GM18868 (cell line): ENCODE measurements around the gene SDK2.

Experiments used
- ATAC-seq: cut with Tn5 transposase; IDR thresholded peaks from one replicate; pipeline ENCODE4 v1.9.1; 2021; ENCODE audit warnings: mild to moderate bottlenecking, moderate library complexity; ENCODE audit not compliant: unreplicated experiment

Gene SDK2

DNA sequence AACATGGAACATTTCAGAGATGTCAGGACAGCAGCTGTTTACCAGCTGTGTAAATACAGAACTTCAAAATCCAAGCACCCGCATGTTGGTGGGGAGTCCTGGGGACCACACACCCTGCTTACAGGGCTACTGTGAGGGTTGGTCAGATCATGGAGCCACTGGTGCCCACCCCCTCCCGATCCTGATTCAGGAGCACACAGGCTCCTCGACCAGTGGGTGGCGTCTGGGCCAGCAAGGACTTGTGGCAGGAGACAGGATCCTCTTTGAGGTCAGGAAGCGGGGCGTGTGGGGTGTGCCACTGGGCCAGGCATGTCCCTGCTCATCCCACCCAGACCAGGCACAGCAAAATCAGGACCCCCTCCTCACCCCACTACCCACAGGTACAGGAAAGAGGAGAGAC, 83.6 kb downstream of the SDK2 start:
- no peak for ATAC-seq

- no peak for ATAC-seq
These were observed 84.7 kb downstream of the SDK2 start for GRCh38 chr17:73559532-73559931.

DNA sequence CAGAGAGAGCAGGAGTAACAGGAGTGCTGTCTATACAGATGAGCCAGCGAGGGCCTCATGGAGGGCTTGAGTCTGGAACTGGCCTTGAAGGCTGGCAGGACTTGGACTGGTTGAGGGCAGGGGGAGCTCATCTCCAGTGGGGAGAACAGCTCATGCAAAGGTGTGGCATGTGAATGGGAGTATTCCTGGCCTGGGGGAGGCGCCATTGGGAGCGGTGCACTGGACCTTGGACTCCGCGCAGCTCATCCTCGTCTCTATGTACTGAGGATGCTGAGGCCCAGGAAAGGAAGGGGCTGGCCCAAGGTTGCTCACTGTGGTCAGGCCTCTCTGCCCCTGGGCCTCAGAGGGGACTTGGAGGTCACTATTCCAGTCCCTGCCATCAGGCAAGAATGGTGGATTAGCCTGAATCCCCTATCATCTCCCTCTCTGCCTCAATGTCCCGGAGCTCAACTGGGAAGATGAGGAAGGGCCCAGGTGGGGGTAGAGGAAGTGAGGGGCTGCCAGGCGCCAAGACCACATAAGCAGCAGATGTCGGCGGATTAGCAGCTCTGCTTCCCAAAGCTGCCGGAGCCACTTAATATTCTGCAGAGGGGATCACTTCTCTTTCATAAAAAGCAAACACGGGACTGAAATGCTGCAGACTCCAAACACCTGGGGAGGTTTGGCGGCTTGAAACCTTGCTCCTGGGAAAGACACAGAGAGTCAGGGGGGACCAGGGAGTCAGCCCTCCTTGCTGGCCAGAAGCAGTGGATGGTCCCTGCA, 88.9 kb downstream of the SDK2 start:
- ATAC-seq = no peak

GRCh38 chr17:73554498-73554897, 89.7 kb downstream of the SDK2 start:
- ATAC-seq = no peak

DNA sequence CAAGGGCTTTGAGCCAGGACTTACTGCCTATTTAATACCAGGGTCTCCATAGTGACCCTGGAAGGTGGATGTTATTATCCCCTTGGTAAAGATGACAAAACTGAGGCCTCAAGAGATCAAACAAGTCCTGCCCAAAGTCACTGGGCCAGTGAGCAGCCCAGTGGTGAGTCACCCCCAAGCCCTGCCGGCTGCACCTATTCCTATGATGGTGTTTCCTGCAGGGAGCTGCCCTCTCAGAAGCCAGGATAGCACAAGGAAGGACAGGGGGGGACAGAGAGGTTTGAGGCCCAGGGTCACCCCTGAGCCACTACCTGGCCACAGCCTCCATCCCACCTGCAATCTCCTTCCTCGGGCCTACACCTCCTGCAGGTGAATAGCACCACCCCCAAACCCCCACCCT, 90.9 kb downstream of the SDK2 start:
- ATAC-seq = no peak

- no peak for ATAC-seq
These were observed 91.8 kb downstream of the SDK2 start for GRCh38 chr17:73552300-73553048.

DNA sequence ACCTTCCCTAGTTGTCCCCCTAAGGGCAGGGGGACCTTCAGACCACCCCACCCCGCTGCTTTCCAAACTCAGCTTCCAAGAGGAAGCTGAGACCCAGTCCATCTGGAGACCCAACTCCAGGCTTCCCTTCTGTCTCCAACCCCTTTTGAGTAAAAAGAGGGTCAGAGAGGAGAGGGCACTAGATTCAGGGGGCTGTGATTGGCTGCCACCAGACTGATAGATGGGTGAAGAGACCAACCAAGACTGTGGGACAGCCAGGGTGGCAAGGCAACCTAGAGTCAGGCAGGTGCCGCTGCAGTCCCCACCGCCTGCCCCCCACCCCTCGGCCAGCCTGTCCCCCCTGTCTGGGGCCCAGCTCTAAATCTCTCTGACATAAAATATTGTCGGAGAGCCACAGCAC, 92.5 kb downstream of the SDK2 start:
- ATAC-seq = no peak

DNA sequence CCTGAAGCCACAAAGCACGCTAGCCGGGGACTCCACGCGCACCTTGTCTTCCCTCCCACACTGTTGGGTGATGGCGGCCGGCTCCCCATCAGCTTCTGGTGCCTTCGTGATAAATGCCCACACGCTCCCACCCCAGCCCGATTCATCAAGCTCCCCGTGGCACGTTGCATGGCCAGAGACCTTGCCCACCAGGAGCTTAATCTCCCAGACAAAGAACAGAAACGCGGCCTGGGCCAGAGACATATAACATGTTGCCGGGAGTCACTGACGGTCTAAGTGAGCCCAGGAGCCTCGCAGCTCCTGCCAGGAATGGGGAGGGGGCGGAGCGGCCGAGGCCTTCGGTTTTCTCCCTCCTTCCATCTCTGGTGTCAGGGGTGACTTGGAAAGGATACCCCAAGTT, 93.1 kb downstream of the SDK2 start:
- no peak for ATAC-seq

- ATAC-seq = no peak
These were observed 93.7 kb downstream of the SDK2 start for GRCh38 chr17:73550556-73550955.

DNA sequence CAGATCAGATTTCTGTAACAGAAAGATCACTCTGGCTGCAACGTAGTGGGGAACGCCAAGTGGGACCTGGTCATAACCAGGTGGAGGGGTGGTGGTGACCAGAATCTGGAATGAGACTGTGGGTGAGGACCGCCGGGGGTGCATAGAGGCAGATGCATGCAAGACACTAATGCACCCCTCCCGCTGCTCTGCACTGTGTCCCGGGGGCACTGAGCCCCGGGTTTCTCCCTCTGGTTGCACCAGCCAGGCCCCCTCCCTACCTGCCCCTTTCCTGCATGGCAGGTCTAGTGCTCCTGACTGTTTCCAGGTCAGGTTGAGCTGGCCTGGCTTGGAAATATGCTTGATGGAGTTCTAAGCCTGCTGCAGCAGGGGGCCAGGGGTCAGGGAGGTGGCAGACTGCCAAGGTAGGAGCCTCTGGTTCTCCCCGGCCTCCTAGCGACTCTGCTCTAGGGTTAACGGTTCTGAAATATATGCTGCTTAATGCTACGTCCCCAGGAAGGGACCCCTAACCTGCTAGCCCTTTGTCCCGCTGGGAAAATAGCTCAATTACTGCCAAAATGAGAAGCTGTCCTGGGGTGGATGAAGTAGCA, 94.3 kb downstream of the SDK2 start:
- no peak for ATAC-seq

DNA sequence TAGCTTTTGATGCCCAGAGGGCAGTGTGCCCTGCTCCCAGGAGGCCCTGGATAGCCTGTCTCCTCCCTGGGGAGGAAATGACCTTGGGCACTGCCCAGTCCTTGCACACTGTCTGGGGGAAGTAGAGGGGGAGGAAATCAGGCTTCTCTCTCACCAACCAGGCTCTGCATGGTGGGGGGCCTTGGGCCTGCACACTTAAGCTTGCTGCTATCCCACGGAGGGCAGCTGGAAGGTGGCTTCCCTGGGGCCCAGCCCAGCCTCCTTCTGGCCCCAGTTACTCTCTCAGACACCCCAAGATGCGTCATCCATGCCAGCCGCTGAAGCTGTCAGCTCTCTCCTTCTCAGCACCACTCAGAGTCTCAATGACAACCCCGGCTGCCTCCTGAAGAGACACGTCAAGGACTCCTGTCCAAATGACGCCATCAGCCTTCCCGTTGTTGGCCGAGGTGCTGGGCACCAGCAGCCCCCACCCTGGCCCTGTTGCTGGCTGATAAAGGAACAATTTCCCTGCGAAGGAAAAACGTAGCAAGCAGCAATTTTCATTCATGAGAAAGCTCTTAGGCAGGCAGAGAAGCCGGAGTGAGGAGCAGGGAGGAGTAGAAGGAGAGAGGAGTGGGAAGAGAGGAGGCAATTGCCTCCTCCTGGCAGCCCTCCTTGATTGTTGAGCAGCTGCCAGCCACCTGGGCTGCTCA, 95.5 kb downstream of the SDK2 start:
- no peak for ATAC-seq

GRCh38 chr17:73547790-73548189, 96.5 kb downstream of the SDK2 start:
- ATAC-seq = no peak

DNA sequence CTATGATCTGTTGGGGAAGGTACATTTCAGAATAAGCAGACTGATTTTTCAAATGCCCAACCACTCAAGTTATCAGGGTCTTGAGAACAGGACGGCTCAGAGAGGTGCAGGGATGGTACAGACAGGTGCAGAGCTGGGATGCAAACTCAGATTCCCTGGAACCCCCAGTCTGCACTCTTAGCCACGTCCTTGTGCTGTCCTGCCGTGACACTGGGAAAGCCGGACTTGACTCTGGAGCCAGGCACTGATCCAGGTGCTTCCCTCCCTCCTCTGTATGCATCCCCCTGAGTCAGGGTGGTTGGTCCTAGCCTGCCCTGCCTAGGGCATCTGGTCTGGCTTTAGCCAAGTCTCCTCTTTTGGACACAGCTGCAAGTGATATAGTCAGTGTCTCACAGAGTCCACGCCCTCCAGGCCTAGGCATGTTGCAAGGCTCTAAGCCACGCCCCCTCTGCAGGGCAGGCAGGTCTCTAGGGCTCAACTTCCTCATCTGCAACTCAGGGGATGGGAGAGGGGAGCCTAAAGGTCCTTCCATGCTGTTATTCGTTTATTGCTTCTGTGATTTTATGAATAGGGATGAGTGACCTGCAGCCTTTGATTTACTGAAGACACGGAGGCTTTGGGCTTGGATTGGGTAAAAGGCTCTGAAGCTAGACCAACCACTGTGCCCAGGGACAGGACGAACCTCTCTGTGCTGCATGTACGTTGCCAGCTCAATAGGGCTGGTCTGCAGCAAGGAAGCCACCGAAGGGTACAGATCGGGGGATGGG, 97.3 kb downstream of the SDK2 start:
- no peak for ATAC-seq

GRCh38 chr17:73546114-73546513, 98.1 kb downstream of the SDK2 start:
- ATAC-seq = no peak

- no peak for ATAC-seq
These were observed 98.9 kb downstream of the SDK2 start for GRCh38 chr17:73545109-73546032.

DNA sequence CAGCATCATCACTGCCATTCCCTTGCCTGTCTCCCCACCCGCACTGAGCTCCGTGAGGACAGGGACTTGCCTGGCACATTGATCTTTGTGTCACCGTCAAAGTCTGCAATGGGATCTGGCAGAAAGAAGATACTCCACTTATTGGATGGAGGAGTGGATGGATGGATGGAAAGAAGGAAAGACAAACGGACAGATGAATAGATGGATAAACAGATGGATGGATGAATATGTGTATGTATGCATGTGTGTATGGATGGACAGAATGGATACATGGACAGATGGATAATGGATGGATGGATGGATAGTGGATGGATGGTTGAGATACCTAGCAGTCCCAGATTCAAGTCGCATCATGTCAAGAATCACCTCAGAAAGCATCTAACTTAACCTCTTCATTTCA, 99.9 kb downstream of the SDK2 start:
- no peak for ATAC-seq

- no peak for ATAC-seq
These were observed 101.9 kb downstream of the SDK2 start for GRCh38 chr17:73542323-73542722.

GRCh38 chr17:73541561-73541981, 102.7 kb downstream of the SDK2 start:
- ATAC-seq = no peak

DNA sequence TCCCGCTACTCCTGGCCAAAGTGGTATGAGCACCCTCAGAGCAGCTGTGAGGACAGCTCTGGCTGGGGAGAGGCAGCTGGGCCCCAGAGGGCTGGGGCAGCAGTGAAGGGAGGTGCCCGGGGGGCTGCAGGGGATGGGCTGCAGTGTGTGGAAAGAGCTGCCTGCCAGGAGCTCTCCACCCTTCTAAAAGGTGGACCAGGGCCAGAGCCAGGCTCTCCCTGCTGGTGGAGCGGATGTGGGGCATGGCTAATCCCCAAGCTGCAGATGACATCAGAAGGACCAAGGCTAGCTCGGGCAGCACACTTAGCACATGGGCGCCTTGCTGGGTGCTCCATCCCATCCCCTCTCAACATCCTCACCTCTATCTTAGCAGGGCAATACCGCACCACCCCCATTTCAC, 103.1 kb downstream of the SDK2 start:
- ATAC-seq = no peak

GRCh38 chr17:73539166-73539565, 105.1 kb downstream of the SDK2 start:
- no peak for ATAC-seq
